Naive thymus-derived CD4-positive, alpha-beta T cell (primary cell): ENCODE results near the gene OR2J2. TPM values are rescaled to one million over a fixed set of nuclear protein-coding genes. Genes with fewer than 3 reads are reported as not detected.
"Not testable (repeated sequence)": the region's sequence is repeated elsewhere in the genome, so short reads cannot be mapped to it uniquely, and the experiment has no call there.

Experiments
- ATAC-seq: fragments of 150-1000 bp; cut with Tn5 transposase; 2 replicates; pipeline ENCODE4 v1.10.0; 2021; ENCODE audit warnings: mild to moderate bottlenecking, moderate library complexity
- CTCF ChIA-PET: fragments of 350-600 bp; sonication (Branson Sonifier 250); formaldehyde crosslinking; loops from one replicate; lab custom pipeline; 2021; ENCODE audit warnings: antibody characterized with exemption; lab: Charles Lee
- POLR2A ChIA-PET: fragments of 350-600 bp; sonication (Branson Sonifier 250); formaldehyde crosslinking; loops from one replicate; lab custom pipeline; 2021; ENCODE audit warnings: antibody characterized with exemption, inconsistent platforms; lab: Charles Lee
- DNase-seq, 9 donors: peaks; one replicate each; pipeline versions ENCODE4 v3.0.0 to v3.0.0-alpha.2; 2020 to 2022; ENCODE audit warnings: mixed read lengths in 1 of 9
- H3K27ac ChIP-seq: one replicate; pipeline ENCODE4 v1.7.0; 2013; ENCODE audit warnings: mild to moderate bottlenecking, low read depth, low read length, moderate library complexity
- H3K27me3 ChIP-seq, 2 donors: one replicate each; pipeline ENCODE4 v1.7.0; 2013; ENCODE audit warnings: low read length in 2 of 2, mild to moderate bottlenecking in 2 of 2, moderate library complexity in 2 of 2; ENCODE audit not compliant: control insufficient read depth in 2 of 2, insufficient read depth in 2 of 2
- H3K36me3 ChIP-seq, 3 experiments: 1 replicate in 2 of 3; 2 replicates in 1 of 3; pipeline ENCODE4 v1.7.0; 2013; ENCODE audit warnings: low read length in 3 of 3, mild to moderate bottlenecking in 3 of 3, moderate library complexity in 1 of 3; ENCODE audit not compliant: insufficient read depth in 3 of 3, control insufficient read depth in 2 of 3
- H3K4me1 ChIP-seq, 2 donors: one replicate each; pipeline ENCODE4 v1.7.0; 2013; ENCODE audit warnings: low read length in 2 of 2, mild to moderate bottlenecking in 2 of 2, moderate library complexity in 1 of 2; ENCODE audit not compliant: control insufficient read depth in 2 of 2, insufficient read depth in 2 of 2
- H3K4me3 ChIP-seq: 2 replicates; pipeline ENCODE4 v1.7.0; 2013; ENCODE audit warnings: mild to moderate bottlenecking, low read length
- H3K9me3 ChIP-seq, 3 experiments: 1 replicate in 2 of 3; 2 replicates in 1 of 3; pipeline ENCODE4 v1.7.0; 2013; ENCODE audit warnings: low read length in 3 of 3; ENCODE audit not compliant: control insufficient read depth in 2 of 3
- H3K27ac Mint-ChIP-seq, 9 donors: one replicate each; pipeline ENCODE4 v1.8.0; 2020 to 2022; ENCODE audit warnings: mixed read lengths in 9 of 9, mild to moderate bottlenecking in 8 of 9, moderate library complexity in 5 of 9, inconsistent platforms in 2 of 9
- H3K27me3 Mint-ChIP-seq, 5 donors: one replicate each; pipeline ENCODE4 v1.8.0; 2021 to 2022; ENCODE audit warnings: mixed read lengths in 5 of 5, mild to moderate bottlenecking in 1 of 5
- H3K36me3 Mint-ChIP-seq, 5 donors: one replicate each; pipeline ENCODE4 v1.8.0; 2020 to 2022; ENCODE audit warnings: mixed read lengths in 5 of 5, mild to moderate bottlenecking in 3 of 5, inconsistent platforms in 1 of 5
- H3K4me1 Mint-ChIP-seq, 7 donors: one replicate each; pipeline ENCODE4 v1.8.0; 2020 to 2022; ENCODE audit warnings: mixed read lengths in 7 of 7, mild to moderate bottlenecking in 3 of 7, inconsistent platforms in 1 of 7
- H3K4me3 Mint-ChIP-seq, 10 donors: one replicate each; pipeline ENCODE4 v1.8.0; 2020 to 2022; ENCODE audit warnings: mild to moderate bottlenecking in 10 of 10, mixed read lengths in 10 of 10, moderate library complexity in 6 of 10, inconsistent platforms in 2 of 10
- H3K9me3 Mint-ChIP-seq, 11 donors: one replicate each; pipeline ENCODE4 v1.8.0; 2020 to 2022; ENCODE audit warnings: mixed read lengths in 11 of 11, mild to moderate bottlenecking in 4 of 11, inconsistent platforms in 1 of 11, moderate library complexity in 1 of 11
- intact Hi-C, 2 donors: fragments of 100-400 bp; cut with micrococcal nuclease; formaldehyde crosslinking; loops; one replicate each; pipeline ENCODE4 v1.15.1; 2023
- polyA plus RNA-seq, 2 donors: library from polyadenylated mRNA; unstranded; fragments of 300-500 nt; fragmentation: Illumina TruSeq; gene quantifications; one replicate each; pipeline ENCODE4 v1.2.3, GENCODE V29; 2021
- total RNA-seq, 6 experiments: library from RNA in 5 of 6; stranded (reverse) in 5 of 6; gene quantifications; 1 replicate in 5 of 6; 2 replicates in 1 of 6; pipeline ENCODE4 v1.2.3 and lab custom pipeline; 2021 to 2026

Gene OR2J2
- total and polyA plus RNA-seq, 7 experiments from 2014 or later: not detected

DNA sequence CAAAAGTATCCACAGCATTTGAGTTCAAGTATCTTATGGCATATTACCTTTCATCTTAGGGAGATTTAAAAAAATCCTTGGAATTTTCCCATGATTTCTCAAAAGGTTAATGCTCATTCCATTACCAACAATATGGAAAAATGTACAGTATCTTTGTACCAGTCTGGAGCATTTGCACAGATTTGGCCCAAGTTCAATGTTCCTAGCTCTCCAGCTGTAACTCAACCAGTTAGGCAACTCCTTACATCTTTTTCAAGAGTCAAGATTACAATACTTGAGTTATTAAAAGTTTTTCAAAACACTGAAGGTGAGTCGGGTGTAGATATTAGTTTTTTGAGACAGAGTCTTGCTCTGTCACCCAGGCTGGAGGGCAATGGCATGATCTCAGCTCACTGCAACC, 1.0 kb downstream of the OR2J2 start:
- Mint-ChIP-seq H3K4me3 (no peak overlapping the region), H3K4me1 (no peaks in the 10 kb centered on the region), H3K27me3 (peaks cover 2 to 35% (median 34%) of the 10 kb centered on the region in 5 donors), H3K27ac (no peak overlapping the region), H3K9me3 (peaks cover 0 to 3% (median 0%) of the 10 kb centered on the region in 11 donors), H3K36me3 (no peaks in the 10 kb centered on the region)
- Histone ChIP-seq H3K27ac (no peak overlapping the region), H3K4me3 (no peak overlapping the region), H3K36me3 (no peaks in the 10 kb centered on the region), H3K9me3 (no peaks in the 10 kb centered on the region), H3K4me1 (no peaks in the 10 kb centered on the region), H3K27me3 (no peaks in the 10 kb centered on the region)
- DNase-seq (no peak), ATAC-seq (no peak)
- ChIA-PET CTCF (no interaction called here), POLR2A (no interaction called here)
- intact Hi-C loops: no loop called here

DNA sequence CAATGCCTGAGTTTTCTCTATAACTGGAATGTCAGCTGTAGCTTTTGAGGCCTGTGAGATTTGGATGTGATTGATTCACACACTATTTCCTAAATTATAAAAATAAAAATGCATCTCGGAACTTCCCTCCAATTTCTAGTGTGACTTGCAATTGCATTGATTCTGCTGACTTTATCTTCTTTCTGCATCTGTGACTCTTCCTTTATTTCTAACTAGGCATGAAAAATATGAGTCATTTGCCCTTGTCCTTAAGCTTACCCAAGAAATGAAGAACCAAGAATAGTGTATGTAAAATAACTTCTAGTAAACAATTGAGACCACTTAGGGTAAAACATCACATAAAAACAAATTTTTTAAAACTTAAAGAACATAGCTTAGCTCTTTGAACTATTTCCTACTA, 12.9 kb downstream of the OR2J2 start:
- no peak for DNase-seq
- H3K27ac Mint-ChIP-seq: no peak overlapping the region
- Histone ChIP-seq H3K9me3 (no peaks in the 10 kb centered on the region), H3K4me1 (no peaks in the 10 kb centered on the region), H3K4me3 (no peak overlapping the region), H3K27me3 (peaks cover 0 to 3% of the 10 kb centered on the region in 2 donors), H3K36me3 (no peaks in the 10 kb centered on the region), H3K27ac (no peak overlapping the region)
- no peaks in the 10 kb centered on the region for H3K36me3 Mint-ChIP-seq
- POLR2A ChIA-PET: interaction anchor here (0.6 kb wide), 1 partner anchor 7 kb away, joined by 3 read pairs; no protein-coding TSS in a partner anchor
- CTCF ChIA-PET: no interaction called here
- H3K4me3 Mint-ChIP-seq: no peak overlapping the region
- ATAC-seq: no peak
- peaks cover 0 to 64% (median 51%) of the 10 kb centered on the region in 5 donors for H3K27me3 Mint-ChIP-seq
- H3K4me1 Mint-ChIP-seq: no peaks in the 10 kb centered on the region
- intact Hi-C loops: no loop called here
- H3K9me3 Mint-ChIP-seq: peaks cover 0 to 20% (median 7%) of the 10 kb centered on the region in 11 donors

DNA sequence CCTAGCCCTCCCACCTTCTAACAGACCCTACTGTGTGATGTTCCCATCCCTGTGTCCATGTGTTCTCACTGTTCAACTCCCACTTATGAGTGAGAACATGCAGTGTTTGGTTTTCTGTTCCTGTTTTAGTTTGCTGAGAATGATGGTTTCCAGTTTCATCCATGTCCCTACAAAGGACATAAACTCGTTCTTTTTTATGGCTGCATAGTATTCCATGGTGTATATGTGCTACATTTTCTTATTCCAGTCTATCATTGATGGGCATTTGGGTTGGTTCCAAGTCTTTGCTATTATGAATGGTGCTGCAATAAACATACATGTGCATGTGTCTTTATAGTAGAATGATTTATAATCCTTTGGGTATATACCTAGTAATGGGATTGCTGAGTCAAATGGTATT, 18.0 kb downstream of the OR2J2 start:
- POLR2A ChIA-PET, H3K4me1 Mint-ChIP-seq, intact Hi-C loops, H3K27ac ChIP-seq, H3K27ac Mint-ChIP-seq, H3K36me3 ChIP-seq, H3K9me3 ChIP-seq, H3K4me3 Mint-ChIP-seq, H3K4me1 ChIP-seq, H3K4me3 ChIP-seq, CTCF ChIA-PET, DNase-seq, H3K27me3 ChIP-seq, ATAC-seq: not testable (repeated sequence)
- Mint-ChIP-seq H3K27me3 (peaks cover 0 to 75% (median 72%) of the 10 kb centered on the region in 5 donors), H3K36me3 (peaks cover 0 to 11% (median 0%) of the 10 kb centered on the region in 5 donors), H3K9me3 (peaks cover 3 to 45% (median 15%) of the 10 kb centered on the region in 11 donors)

DNA sequence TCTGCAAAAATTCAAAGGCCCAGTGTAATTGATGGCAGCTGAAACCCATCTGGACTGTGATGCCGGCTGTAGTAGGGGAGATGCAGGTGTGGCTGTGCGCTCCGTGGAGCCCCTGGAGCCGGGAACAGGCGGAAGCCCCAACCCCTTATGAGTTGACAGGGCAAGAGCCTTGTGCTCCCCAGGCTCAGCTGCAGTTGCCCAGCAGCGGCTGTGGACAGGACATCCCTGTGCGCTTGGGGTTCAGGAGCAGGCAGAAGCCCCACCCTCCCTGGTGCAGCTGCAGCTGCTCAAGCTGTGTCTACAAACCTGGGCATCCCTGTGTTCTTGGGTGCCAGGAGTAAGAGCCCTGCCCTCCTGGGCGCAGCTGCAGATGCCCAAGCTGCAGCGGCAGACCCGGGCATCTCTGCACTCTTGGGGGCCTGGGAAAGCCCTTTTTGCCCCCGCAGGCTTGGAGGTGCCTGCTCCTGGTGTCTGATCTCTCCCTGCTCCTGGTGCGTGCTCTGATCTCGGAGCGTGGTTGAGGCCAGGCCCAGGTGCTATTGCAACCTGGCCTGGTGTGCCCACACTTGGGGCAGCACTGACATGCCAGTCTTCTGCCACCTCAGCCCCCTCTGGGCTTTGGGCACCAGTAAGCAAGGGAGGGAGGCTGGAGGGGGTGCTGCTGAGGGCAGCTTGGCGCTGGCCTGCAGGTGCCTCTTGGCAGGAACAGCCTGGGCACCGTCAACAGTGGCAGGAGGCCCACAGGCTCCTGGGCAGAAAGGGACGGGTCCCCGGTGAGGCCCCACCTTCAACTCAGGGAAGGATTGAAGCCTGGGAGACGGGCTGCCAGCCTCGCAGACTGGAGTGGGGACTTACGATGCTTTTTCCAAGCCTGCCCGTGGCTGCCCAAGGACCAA, 30.3 kb downstream of the OR2J2 start:
- Histone ChIP-seq H3K4me3 (no peak overlapping the region), H3K27me3 (no peaks in the 10 kb centered on the region), H3K4me1 (no peaks in the 10 kb centered on the region), H3K36me3 (no peaks in the 10 kb centered on the region), H3K9me3 (no peaks in the 10 kb centered on the region), H3K27ac (no peak overlapping the region)
- Mint-ChIP-seq H3K4me1 (peaks cover 0 to 4% (median 0%) of the 10 kb centered on the region in 7 donors), H3K36me3 (no peaks in the 10 kb centered on the region), H3K27me3 (peaks cover 0 to 13% (median 5%) of the 10 kb centered on the region in 5 donors), H3K4me3 (no peak overlapping the region), H3K9me3 (no peaks in the 10 kb centered on the region), H3K27ac (no peak overlapping the region)
- ATAC-seq (no peak), DNase-seq (no peak)
- ChIA-PET POLR2A (no interaction called here), CTCF (no interaction called here)
- intact Hi-C loops: no loop called here

DNA sequence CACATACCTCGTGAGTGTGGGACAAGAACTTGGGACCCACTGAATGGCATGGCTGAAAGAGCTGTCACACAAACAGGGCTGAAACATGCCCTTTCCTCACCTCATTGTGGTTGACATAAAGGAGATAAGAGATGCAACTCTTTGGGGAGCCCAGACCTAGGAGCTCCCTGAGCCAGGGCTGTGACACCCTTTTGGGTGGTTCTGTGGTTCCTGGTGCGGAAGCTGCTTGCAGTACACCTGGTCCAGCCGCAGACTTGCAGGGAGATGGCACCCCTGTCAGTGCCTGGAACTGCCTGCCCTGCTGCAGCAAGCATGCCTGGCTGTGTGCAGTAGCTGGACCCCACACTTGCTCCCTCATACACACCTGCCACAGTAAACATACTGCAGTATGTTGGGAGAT, 31.3 kb downstream of the OR2J2 start:
- Histone ChIP-seq H3K27me3 (no peaks in the 10 kb centered on the region), H3K4me1 (no peaks in the 10 kb centered on the region), H3K36me3 (no peaks in the 10 kb centered on the region), H3K9me3 (no peaks in the 10 kb centered on the region), H3K4me3 (no peak overlapping the region), H3K27ac (no peak overlapping the region)
- H3K4me3 Mint-ChIP-seq: no peak overlapping the region
- H3K4me1 Mint-ChIP-seq: peaks cover 0 to 4% (median 0%) of the 10 kb centered on the region in 7 donors
- no peak overlapping the region for H3K27ac Mint-ChIP-seq
- intact Hi-C loops: no loop called here
- H3K9me3 Mint-ChIP-seq: no peaks in the 10 kb centered on the region
- CTCF ChIA-PET: no interaction called here
- no peaks in the 10 kb centered on the region for H3K36me3 Mint-ChIP-seq
- H3K27me3 Mint-ChIP-seq: peaks cover 0 to 15% (median 3%) of the 10 kb centered on the region in 5 donors
- ATAC-seq (no peak), DNase-seq (no peak)
- POLR2A ChIA-PET: no interaction called here

DNA sequence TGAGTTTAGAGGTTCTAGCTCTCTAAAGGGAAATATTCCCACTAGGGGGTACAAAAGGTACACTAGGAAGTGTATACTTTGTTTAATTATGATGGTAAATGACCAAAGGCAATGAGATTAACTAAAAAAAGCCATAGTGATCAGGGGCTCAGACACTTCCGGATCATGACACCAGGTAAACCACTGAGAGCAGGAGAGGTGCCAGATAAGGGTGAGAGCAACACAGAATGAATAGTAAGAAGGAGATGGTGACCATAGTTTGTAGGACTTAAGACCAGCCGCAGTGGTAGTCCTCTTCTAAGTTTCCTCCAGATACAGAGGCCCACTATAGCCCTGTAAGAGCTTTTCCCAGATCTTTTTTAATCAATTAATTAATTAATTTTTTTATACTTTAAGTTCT, 40.8 kb downstream of the OR2J2 start:
- peaks cover 8 to 41% (median 40%) of the 10 kb centered on the region in 5 donors for H3K27me3 Mint-ChIP-seq
- CTCF ChIA-PET: no interaction called here

More for the DNA sequence above, 40.8 kb downstream of the OR2J2 start:
- Mint-ChIP-seq H3K4me3 (no peak overlapping the region), H3K36me3 (no peaks in the 10 kb centered on the region), H3K4me1 (no peaks in the 10 kb centered on the region), H3K9me3 (no peaks in the 10 kb centered on the region), H3K27ac (no peak overlapping the region)
- H3K9me3 ChIP-seq: no peaks in the 10 kb centered on the region
- H3K27me3 ChIP-seq: no peaks in the 10 kb centered on the region
- no peaks in the 10 kb centered on the region for H3K4me1 ChIP-seq
- DNase-seq (no peak), ATAC-seq (no peak)
- no peaks in the 10 kb centered on the region for H3K36me3 ChIP-seq
- no peak overlapping the region for H3K4me3 ChIP-seq
- intact Hi-C loops: no loop called here
- POLR2A ChIA-PET: no interaction called here
- no peak overlapping the region for H3K27ac ChIP-seq
